Vagina (tissue), 2 donors: ENCODE measurements around the gene PUSL1. TPM values are rescaled to one million over a fixed set of nuclear protein-coding genes. Genes with fewer than 3 reads are reported as not detected.

Source experiments
- DNase-seq, 2 donors: peaks; one replicate each; pipeline ENCODE4 v3.0.0-alpha.2; 2017; ENCODE audit errors: extremely low spot score in 2 of 2
- H3K27ac ChIP-seq: fragments of 200-600 bp; sonication (generic); one replicate; pipeline ENCODE4 v1.5.1; 2019
- H3K27me3 ChIP-seq: fragments of 200-600 bp; sonication (generic); one replicate; pipeline ENCODE4 v1.5.1; 2019
- H3K36me3 ChIP-seq, 2 donors: fragments of 200-600 bp; sonication (generic); one replicate each; pipeline ENCODE4 v1.5.1; 2017 to 2019
- H3K4me1 ChIP-seq: fragments of 200-600 bp; sonication (generic); one replicate; pipeline ENCODE4 v1.5.1; 2019
- H3K4me3 ChIP-seq, 2 donors: fragments of 200-600 bp; sonication (generic); 1 replicate in 1 of 2; 2 replicates in 1 of 2; pipeline ENCODE4 v1.5.1; 2016 to 2019
- H3K9me3 ChIP-seq: fragments of 200-600 bp; sonication (generic); one replicate; pipeline ENCODE4 v1.5.1; 2019
- CTCF ChIP-seq, 3 experiments: fragments of 450-650 bp in 2 of 3; fragments of 200-600 bp in 1 of 3; sonication (generic) in 1 of 3; IDR thresholded peaks; one replicate each; pipeline ENCODE4 v1.5.1; 2017 to 2019; ENCODE audit warnings: antibody characterized with exemption in 3 of 3, mild to moderate bottlenecking in 2 of 3, moderate library complexity in 2 of 3
- POLR2A ChIP-seq, 2 donors: fragments of 450-650 bp; IDR thresholded peaks; one replicate each; pipeline ENCODE4 v1.6.1; 2017; ENCODE audit warnings: antibody characterized with exemption in 2 of 2, mild to moderate bottlenecking in 2 of 2, moderate library complexity in 2 of 2
- POLR2AphosphoS5 ChIP-seq, 2 donors: sonication (generic); formaldehyde crosslinking; IDR thresholded peaks; one replicate each; pipeline ENCODE4 v1.9.0; 2017; ENCODE audit warnings: antibody characterized with exemption in 2 of 2, mild to moderate bottlenecking in 2 of 2, low read depth in 1 of 2; ENCODE audit not compliant: insufficient read depth in 1 of 2
- intact Hi-C: fragments of 100-400 bp; cut with DNase I; formaldehyde crosslinking; loops from one replicate; pipeline ENCODE4 v1.15.1; 2023
- total RNA-seq: library from RNA; depleted of rRNA; stranded (reverse); fragments of >200 nt; gene quantifications from one replicate; pipeline ENCODE4 v1.2.3, GENCODE V29; 2016

Gene PUSL1
- total RNA-seq, 1 donor from 2014 or later = 31.2 TPM

- TF ChIP-seq POLR2AphosphoS5 (IDR thresholded peaks at IDR 0.05; ENCODE audit: insufficient read depth in 1 of 2, low read depth in 1 of 2) = no peak
- peak in 1 of 2 donors; percentile 47 for TF ChIP-seq POLR2A (IDR thresholded peaks at IDR 0.05)
- peak in 1 of 3 experiments; percentile 60 for TF ChIP-seq CTCF (IDR thresholded peaks at IDR 0.05)
- H3K27ac ChIP-seq = peak within 1 kb of the TSS; percentile 95
- no peak for DNase-seq
- peaks cover 0 to 8% of the 10 kb centered on the region in 2 donors for H3K36me3 ChIP-seq
- H3K27me3 ChIP-seq = no peaks in the 10 kb centered on the region
- peaks cover 72% of the 10 kb centered on the region for H3K4me1 ChIP-seq
- peak within 1 kb of the TSS; percentile 71 to 97 for H3K4me3 ChIP-seq
- no peaks in the 10 kb centered on the region for H3K9me3 ChIP-seq
- intact Hi-C loops = loop anchor here (5.0 kb wide), 1 partner anchor 42 kb away; the partner anchor contains the start of genes ACAP3 and PUSL1
Observed at GRCh38 chr1:1349256-1350012, 41.0 kb downstream of the PUSL1 start, which contains the start of gene DVL1. DVL1 (minus strand) TSS chr1:1349418; CDS start chr1:1349065, 353 bp downstream.

- DNase-seq = no peak
- Histone ChIP-seq H3K9me3 (no peaks in the 10 kb centered on the region), H3K27ac (peak overlapping the region; percentile 69), H3K4me1 (peaks cover 72% of the 10 kb centered on the region), H3K36me3 (peaks cover 0 to 8% of the 10 kb centered on the region in 2 donors), H3K27me3 (no peaks in the 10 kb centered on the region), H3K4me3 (peak overlapping the region; percentile 17 to 26)
- TF ChIP-seq POLR2AphosphoS5 (IDR thresholded peaks at IDR 0.05; ENCODE audit: insufficient read depth in 1 of 2, low read depth in 1 of 2) (peak in 1 of 2 donors; percentile 58), CTCF (IDR thresholded peaks at IDR 0.05) (no peak)
- intact Hi-C loops = no loop called here
Observed at GRCh38 chr1:1351511-1352427, 43.4 kb downstream of the PUSL1 start.

- peak overlapping the region; percentile 15 for H3K27ac ChIP-seq
- intact Hi-C loops = no loop called here
- H3K36me3 ChIP-seq = peaks cover 0 to 8% of the 10 kb centered on the region in 2 donors
- DNase-seq = no peak
- peaks cover 72% of the 10 kb centered on the region for H3K4me1 ChIP-seq
- H3K27me3 ChIP-seq = no peaks in the 10 kb centered on the region
- TF ChIP-seq POLR2A (IDR thresholded peaks at IDR 0.05) (no peak), CTCF (IDR thresholded peaks at IDR 0.05) (no peak), POLR2AphosphoS5 (IDR thresholded peaks at IDR 0.05; ENCODE audit: insufficient read depth in 1 of 2, low read depth in 1 of 2) (no peak)
- H3K9me3 ChIP-seq = no peaks in the 10 kb centered on the region
- no peak overlapping the region for H3K4me3 ChIP-seq
Observed at GRCh38 chr1:1352786-1353388, 44.5 kb downstream of the PUSL1 start.

GRCh38 chr1:1353389-1354151 lies 45.2 kb downstream of the PUSL1 start:
- H3K36me3 ChIP-seq = peaks cover 0 to 8% of the 10 kb centered on the region in 2 donors
- no peaks in the 10 kb centered on the region for H3K9me3 ChIP-seq
- H3K27me3 ChIP-seq = no peaks in the 10 kb centered on the region
- no peak overlapping the region for H3K4me3 ChIP-seq
- intact Hi-C loops = no loop called here
- DNase-seq = no peak
- H3K27ac ChIP-seq = peak overlapping the region; percentile 15
- no peak for TF ChIP-seq CTCF (IDR thresholded peaks at IDR 0.05)
- H3K4me1 ChIP-seq = peaks cover 71% of the 10 kb centered on the region
